ENCODE data around the gene SUSD4.

Gene SUSD4

GRCh38 chr1:223207293-223208066, 156.5 kb downstream of the SUSD4 start:
- no peak for TF ChIP-seq CTCF (conservative IDR thresholded peaks at IDR 0.05; ENCODE audit: low read depth, low read length)
- no peak overlapping the region for H3K4me3 ChIP-seq (ENCODE audit: low read length)
- DNase-seq (ENCODE audit: low read depth), result no peak

GRCh38 chr1:223204424-223204823, 159.6 kb downstream of the SUSD4 start:
- DNase-seq (ENCODE audit: low read depth), result no peak
- H3K4me3 ChIP-seq (ENCODE audit: low read length), result no peak overlapping the region
- no peak for TF ChIP-seq CTCF (conservative IDR thresholded peaks at IDR 0.05; ENCODE audit: low read depth, low read length)

- TF ChIP-seq CTCF (conservative IDR thresholded peaks at IDR 0.05; ENCODE audit: low read depth, low read length), result no peak
- no peak for DNase-seq (ENCODE audit: low read depth)
- no peak overlapping the region for H3K4me3 ChIP-seq (ENCODE audit: low read length)
Observed at GRCh38 chr1:223203694-223204093, 160.3 kb downstream of the SUSD4 start.

GRCh38 chr1:223203034-223203408, 161.0 kb downstream of the SUSD4 start:
- TF ChIP-seq CTCF (conservative IDR thresholded peaks at IDR 0.05; ENCODE audit: low read depth, low read length), result no peak
- DNase-seq (ENCODE audit: low read depth), result no peak
- no peak overlapping the region for H3K4me3 ChIP-seq (ENCODE audit: low read length)

GRCh38 chr1:223202376-223203033, 161.5 kb downstream of the SUSD4 start:
- no peak overlapping the region for H3K4me3 ChIP-seq (ENCODE audit: low read length)
- DNase-seq (ENCODE audit: low read depth), result no peak
- no peak for TF ChIP-seq CTCF (conservative IDR thresholded peaks at IDR 0.05; ENCODE audit: low read depth, low read length)

GRCh38 chr1:223201967-223202366, 162.0 kb downstream of the SUSD4 start:
- TF ChIP-seq CTCF (conservative IDR thresholded peaks at IDR 0.05; ENCODE audit: low read depth, low read length), result no peak
- H3K4me3 ChIP-seq (ENCODE audit: low read length), result no peak overlapping the region
- no peak for DNase-seq (ENCODE audit: low read depth)

- no peak for DNase-seq (ENCODE audit: low read depth)
- H3K4me3 ChIP-seq (ENCODE audit: low read length), result no peak overlapping the region
- no peak for TF ChIP-seq CTCF (conservative IDR thresholded peaks at IDR 0.05; ENCODE audit: low read depth, low read length)
Observed at GRCh38 chr1:223200903-223201302, 163.1 kb downstream of the SUSD4 start.
